Mesenchymal stem cell (in vitro differentiated cells and primary cell): Measurements from ENCODE around the gene NDUFAF2.
A peak's percentile ranks its signal among the peaks of the same experiment; 100 is the strongest.

Experiments used
- DNase-seq: peaks from one replicate; pipeline ENCODE4 v3.0.0-alpha.2; 2013
- H2AFZ ChIP-seq: one replicate; pipeline ENCODE4 v1.6.1; 2013; ENCODE audit warnings: low read depth, mild to moderate bottlenecking, control low read depth, inconsistent platforms, low read length, moderate library complexity
- H2AK5ac ChIP-seq: 2 replicates; pipeline ENCODE4 v1.6.1; 2013; ENCODE audit warnings: low read length, moderate library complexity, mild to moderate bottlenecking, inconsistent platforms; ENCODE audit not compliant: severe bottlenecking
- H2BK120ac ChIP-seq: one replicate; pipeline ENCODE4 v1.6.1; 2013; ENCODE audit warnings: low read depth, mild to moderate bottlenecking, inconsistent platforms, low read length, moderate library complexity
- H2BK12ac ChIP-seq, 2 experiments: one replicate each; pipeline ENCODE4 v1.6.1; 2013; ENCODE audit warnings: inconsistent platforms in 2 of 2, low read length in 2 of 2, mild to moderate bottlenecking in 2 of 2, moderate library complexity in 2 of 2, control low read depth in 1 of 2
- H2BK15ac ChIP-seq: one replicate; pipeline ENCODE4 v1.6.1; 2013; ENCODE audit warnings: mild to moderate bottlenecking, low read depth, inconsistent platforms; ENCODE audit not compliant: poor library complexity, severe bottlenecking
- H2BK5ac ChIP-seq: 2 replicates; pipeline ENCODE4 v1.6.1; 2013; ENCODE audit warnings: low read depth, mild to moderate bottlenecking, low read length, control low read depth, inconsistent platforms; ENCODE audit not compliant: poor library complexity, severe bottlenecking
- H3K14ac ChIP-seq, 2 experiments: one replicate each; pipeline ENCODE4 v1.6.1; 2013; ENCODE audit warnings: inconsistent platforms in 2 of 2, low read length in 2 of 2, control low read depth in 1 of 2, mild to moderate bottlenecking in 1 of 2, moderate library complexity in 1 of 2
- H3K18ac ChIP-seq, 2 experiments: one replicate each; pipeline ENCODE4 v1.6.1; 2013; ENCODE audit warnings: inconsistent platforms in 2 of 2, low read length in 2 of 2, control low read depth in 1 of 2, low read depth in 1 of 2, mild to moderate bottlenecking in 1 of 2
- H3K23ac ChIP-seq, 2 experiments: one replicate each; pipeline ENCODE4 v1.6.1; 2013; ENCODE audit warnings: inconsistent platforms in 2 of 2, low read length in 2 of 2, mild to moderate bottlenecking in 2 of 2, moderate library complexity in 2 of 2, control low read depth in 1 of 2
- H3K27ac ChIP-seq: 2 replicates; pipeline ENCODE4 v1.5.1; 2013; ENCODE audit warnings: mild to moderate bottlenecking, moderate library complexity, low read length, control low read depth, inconsistent platforms; ENCODE audit not compliant: poor library complexity, severe bottlenecking
- H3K27me3 ChIP-seq, 2 experiments: 2 replicates each; pipeline versions ENCODE4 v1.6.1 to v1.7.0; 2013; ENCODE audit warnings: low read length in 2 of 2, mild to moderate bottlenecking in 2 of 2, moderate library complexity in 2 of 2, control low read depth in 1 of 2, inconsistent platforms in 1 of 2; ENCODE audit not compliant: control insufficient read depth in 1 of 2, insufficient read depth in 1 of 2
- H3K36me3 ChIP-seq, 2 experiments: 2 replicates each; pipeline versions ENCODE4 v1.6.1 to v1.7.0; 2013; ENCODE audit warnings: low read length in 2 of 2, control low read depth in 1 of 2, inconsistent platforms in 1 of 2, low read depth in 1 of 2, mild to moderate bottlenecking in 1 of 2; ENCODE audit not compliant: insufficient read depth in 2 of 2, control insufficient read depth in 1 of 2
- H3K4ac ChIP-seq, 2 experiments: one replicate each; pipeline ENCODE4 v1.6.1; 2013; ENCODE audit warnings: inconsistent platforms in 2 of 2, low read length in 2 of 2, mild to moderate bottlenecking in 2 of 2, moderate library complexity in 2 of 2, control low read depth in 1 of 2, low read depth in 1 of 2
- H3K4me1 ChIP-seq: 2 replicates; pipeline ENCODE4 v1.6.1; 2013; ENCODE audit warnings: low read depth, low read length, control low read depth; ENCODE audit not compliant: control insufficient read depth, insufficient read depth
- H3K4me2 ChIP-seq: 2 replicates; pipeline ENCODE4 v1.6.1; 2013; ENCODE audit warnings: low read length, mild to moderate bottlenecking, inconsistent platforms; ENCODE audit not compliant: poor library complexity, severe bottlenecking
- H3K4me3 ChIP-seq, 2 experiments: 2 replicates each; pipeline versions ENCODE4 v1.5.1 to v1.7.0; 2013; ENCODE audit warnings: low read length in 2 of 2, mild to moderate bottlenecking in 2 of 2, control low read depth in 1 of 2, low read depth in 1 of 2; ENCODE audit not compliant: insufficient read depth in 1 of 2
- H3K79me1 ChIP-seq: replicated peaks from 2 replicates; pipeline ENCODE4 v1.6.1; 2013; ENCODE audit warnings: mild to moderate bottlenecking, control low read depth, low read length, inconsistent platforms; ENCODE audit not compliant: poor library complexity, severe bottlenecking
- H3K9ac ChIP-seq: 2 replicates; pipeline ENCODE4 v1.7.0; 2013; ENCODE audit warnings: mild to moderate bottlenecking, low read length, moderate library complexity
- H3K9me3 ChIP-seq: 2 replicates; pipeline ENCODE4 v1.7.0; 2013; ENCODE audit warnings: mild to moderate bottlenecking, low read length; ENCODE audit not compliant: control insufficient read depth
- H4K8ac ChIP-seq: one replicate; pipeline ENCODE4 v1.6.1; 2013; ENCODE audit warnings: inconsistent platforms, mild to moderate bottlenecking, low read length, moderate library complexity
- H4K91ac ChIP-seq: one replicate; pipeline ENCODE4 v1.6.1; 2013; ENCODE audit warnings: mild to moderate bottlenecking, low read length, inconsistent platforms
- WGBS: methylation state at CpG from one replicate; pipeline ENCODE4 v1.1.7; 2013; ENCODE audit warnings: mixed read lengths; 5-methylcytosine and 5-hydroxymethylcytosine counted together

NDUFAF2 gene

GRCh38 chr5:61142811-61143210, 197.8 kb downstream of the NDUFAF2 start:
- Histone ChIP-seq H4K91ac (no peak overlapping the region), H3K79me1 (peaks cover 5% of the 10 kb centered on the region), H4K8ac (no peak overlapping the region), H3K27me3 (no peaks in the 10 kb centered on the region), H3K27ac (no peak overlapping the region), H2BK120ac (no peak overlapping the region), H3K4me1 (no peaks in the 10 kb centered on the region), H3K9me3 (no peaks in the 10 kb centered on the region), H3K14ac (no peak overlapping the region), H3K36me3 (no peaks in the 10 kb centered on the region), H3K4ac (no peak overlapping the region), H2BK5ac (no peak overlapping the region), H3K23ac (no peak overlapping the region), H3K4me2 (no peak overlapping the region), H3K18ac (no peak overlapping the region), H2BK12ac (no peak overlapping the region), H2BK15ac (no peak overlapping the region), H2AK5ac (no peak overlapping the region), H2AFZ (no peak overlapping the region), H3K9ac (no peak overlapping the region), H3K4me3 (no peak overlapping the region)
- no CpG with 5 or more reads among the region's 3 CpGs for WGBS
- no peak for DNase-seq

GRCh38 chr5:61148515-61148914, 203.5 kb downstream of the NDUFAF2 start:
- no peak overlapping the region for H3K4ac ChIP-seq
- H4K91ac ChIP-seq = no peak overlapping the region
- H2BK15ac ChIP-seq = no peak overlapping the region
- H2AK5ac ChIP-seq = no peak overlapping the region
- DNase-seq = peak; percentile 21
- H3K9ac ChIP-seq = no peak overlapping the region
- H3K36me3 ChIP-seq = no peaks in the 10 kb centered on the region
- no peak overlapping the region for H3K14ac ChIP-seq
- no peak overlapping the region for H3K18ac ChIP-seq
- no peak overlapping the region for H3K4me3 ChIP-seq
- no peak overlapping the region for H3K23ac ChIP-seq
- peaks cover 3% of the 10 kb centered on the region for H3K79me1 ChIP-seq
- no peak overlapping the region for H2BK5ac ChIP-seq
- no peak overlapping the region for H2BK12ac ChIP-seq
- no peak overlapping the region for H3K4me2 ChIP-seq
- no peaks in the 10 kb centered on the region for H3K9me3 ChIP-seq
- H2BK120ac ChIP-seq = no peak overlapping the region
- no peak overlapping the region for H4K8ac ChIP-seq
- H3K27me3 ChIP-seq = no peaks in the 10 kb centered on the region
- H3K4me1 ChIP-seq = no peaks in the 10 kb centered on the region
- H2AFZ ChIP-seq = no peak overlapping the region
- no peak overlapping the region for H3K27ac ChIP-seq

GRCh38 chr5:61151893-61152292, 206.9 kb downstream of the NDUFAF2 start:
- no peak overlapping the region for H2BK15ac ChIP-seq
- DNase-seq = no peak

GRCh38 chr5:61159070-61159469, 214.1 kb downstream of the NDUFAF2 start:
- Histone ChIP-seq H3K4ac (no peak overlapping the region), H3K23ac (no peak overlapping the region), H3K79me1 (peaks cover 3% of the 10 kb centered on the region), H3K4me3 (no peak overlapping the region), H3K14ac (no peak overlapping the region), H4K8ac (no peak overlapping the region), H4K91ac (no peak overlapping the region), H2BK12ac (no peak overlapping the region), H3K9me3 (no peaks in the 10 kb centered on the region), H3K27ac (no peak overlapping the region), H3K18ac (no peak overlapping the region), H3K9ac (no peak overlapping the region), H3K27me3 (no peaks in the 10 kb centered on the region), H3K4me2 (no peak overlapping the region), H2AK5ac (no peak overlapping the region), H2BK5ac (no peak overlapping the region), H2BK15ac (no peak overlapping the region), H3K36me3 (peaks cover 0 to 42% of the 10 kb centered on the region in 2 experiments), H2BK120ac (no peak overlapping the region), H2AFZ (no peak overlapping the region), H3K4me1 (peaks cover 3% of the 10 kb centered on the region)
- no peak for DNase-seq
- 100% methylated on average over 2 of the region's 3 CpGs for WGBS

More at GRCh38 chr5:61151893-61152292, 206.9 kb downstream of the NDUFAF2 start:
- no peak overlapping the region for H2BK12ac ChIP-seq
- H3K9ac ChIP-seq = no peak overlapping the region
- no peak overlapping the region for H3K4me3 ChIP-seq
- H3K4me1 ChIP-seq = no peaks in the 10 kb centered on the region
- H2AFZ ChIP-seq = no peak overlapping the region
- 69% methylated on average over 1 of the region's 2 CpGs for WGBS
- no peak overlapping the region for H3K4ac ChIP-seq
- H2AK5ac ChIP-seq = no peak overlapping the region
- H4K91ac ChIP-seq = no peak overlapping the region
- no peak overlapping the region for H4K8ac ChIP-seq
- H3K14ac ChIP-seq = no peak overlapping the region
- H3K27ac ChIP-seq = no peak overlapping the region
- H2BK120ac ChIP-seq = no peak overlapping the region
- no peak overlapping the region for H2BK5ac ChIP-seq
- H3K79me1 ChIP-seq = no peaks in the 10 kb centered on the region
- H3K9me3 ChIP-seq = no peaks in the 10 kb centered on the region
- H3K18ac ChIP-seq = no peak overlapping the region
- H3K4me2 ChIP-seq = no peak overlapping the region
- H3K23ac ChIP-seq = no peak overlapping the region
- H3K27me3 ChIP-seq = no peaks in the 10 kb centered on the region
- H3K36me3 ChIP-seq = peaks cover 0 to 6% of the 10 kb centered on the region in 2 experiments
